ENCODE measurements around the gene JMJD6. TPM values are rescaled to one million over a fixed set of nuclear protein-coding genes. Genes with fewer than 3 reads are reported as not detected.
"Not testable (repeated sequence)": the region's sequence is repeated elsewhere in the genome, so short reads cannot be mapped to it uniquely, and the experiment has no call there.

The JMJD6 gene
- polyA plus RNA-seq, 4 donors: 19.6 to 30.6 (median 23.7) TPM

GRCh38 chr17:76737082-76737675 is 10.8 kb upstream of the JMJD6 start, which contains the start of gene SRSF2:
SRSF2 (minus strand) TSS chr17:76737331; CDS start chr17:76737160, 171 bp downstream.
- DNase-seq (ENCODE audit: low read depth in 4 of 4, low spot score in 2 of 4): peak; percentile 62 to 97 (median 96)

- DNase-seq (ENCODE audit: low read depth in 4 of 4, low spot score in 2 of 4): peak in 1 of 4 donors; percentile 31
Measured at GRCh38 chr17:76736349-76737081, 10.1 kb upstream of the JMJD6 start.

GRCh38 chr17:76735586-76736348 is 9.4 kb upstream of the JMJD6 start:
- DNase-seq (ENCODE audit: low read depth in 4 of 4, low spot score in 2 of 4): no peak

- DNase-seq (ENCODE audit: low read depth in 4 of 4, low spot score in 2 of 4): no peak
Measured at GRCh38 chr17:76735006-76735405, 8.6 kb upstream of the JMJD6 start.

GRCh38 chr17:76734080-76734840 is 7.9 kb upstream of the JMJD6 start:
- DNase-seq (ENCODE audit: low read depth in 4 of 4, low spot score in 2 of 4): no peak

- no peak for DNase-seq (ENCODE audit: low read depth in 4 of 4, low spot score in 2 of 4)
Measured at GRCh38 chr17:76733618-76733957, 7.2 kb upstream of the JMJD6 start.

- no peak for DNase-seq (ENCODE audit: low read depth in 4 of 4, low spot score in 2 of 4)
Measured at GRCh38 chr17:76732734-76733617, 6.6 kb upstream of the JMJD6 start.

- DNase-seq (ENCODE audit: low read depth in 4 of 4, low spot score in 2 of 4): not testable (repeated sequence)
Measured at GRCh38 chr17:76731800-76732733, 5.7 kb upstream of the JMJD6 start.

- no peak for DNase-seq (ENCODE audit: low read depth in 4 of 4, low spot score in 2 of 4)
Measured at GRCh38 chr17:76727745-76728456, 1.5 kb upstream of the JMJD6 start.

GRCh38 chr17:76726776-76727718 is 641 bp upstream of the JMJD6 start, which contains the start of gene METTL23:
METTL23 (plus strand) TSS chr17:76726839; CDS start chr17:76729711, 2,872 bp downstream.
- DNase-seq (ENCODE audit: low read depth in 4 of 4, low spot score in 2 of 4): peak in 1 of 4 donors; percentile 68

- DNase-seq (ENCODE audit: low read depth in 4 of 4, low spot score in 2 of 4): peak in 1 of 4 donors; percentile 21
Measured at GRCh38 chr17:76725580-76726230, 701 bp downstream of the JMJD6 start.

GRCh38 chr17:76723812-76724211 is 2.6 kb downstream of the JMJD6 start:
- DNase-seq (ENCODE audit: low read depth in 4 of 4, low spot score in 2 of 4): no peak

- not testable (repeated sequence) for DNase-seq (ENCODE audit: low read depth in 4 of 4, low spot score in 2 of 4)
Measured at GRCh38 chr17:76722977-76723376, 3.4 kb downstream of the JMJD6 start.

- DNase-seq (ENCODE audit: low read depth in 4 of 4, low spot score in 2 of 4): no peak
Measured at GRCh38 chr17:76722279-76722678, 4.1 kb downstream of the JMJD6 start.

- no peak for DNase-seq (ENCODE audit: low read depth in 4 of 4, low spot score in 2 of 4)
Measured at GRCh38 chr17:76721463-76721862, 4.9 kb downstream of the JMJD6 start.

- no peak for DNase-seq (ENCODE audit: low read depth in 4 of 4, low spot score in 2 of 4)
Measured at GRCh38 chr17:76720941-76721340, 5.5 kb downstream of the JMJD6 start.
